OCI-LY3 (cell line): ENCODE data around the gene ZNF611.
"Not testable (repeated sequence)": the region's sequence is repeated elsewhere in the genome, so short reads cannot be mapped to it uniquely, and the experiment has no call there.

Experiments used
- EZH2phosphoT487 ChIP-seq: fragments of 200-600 bp; shearing (Covaris generic); IDR thresholded peaks from 2 replicates; pipeline ENCODE4 v1.6.1; 2018; ENCODE audit warnings: antibody characterized with exemption, mixed run types, low read depth
- TF ChIP-seq, protein P1 (sequence below): fragments of 200-600, 300-600 bp; sonication (generic); IDR thresholded peaks from 2 replicates; pipeline ENCODE4 v1.5.1; 2014; ENCODE audit warnings: antibody characterized with exemption, low read length, low read depth

DNA sequence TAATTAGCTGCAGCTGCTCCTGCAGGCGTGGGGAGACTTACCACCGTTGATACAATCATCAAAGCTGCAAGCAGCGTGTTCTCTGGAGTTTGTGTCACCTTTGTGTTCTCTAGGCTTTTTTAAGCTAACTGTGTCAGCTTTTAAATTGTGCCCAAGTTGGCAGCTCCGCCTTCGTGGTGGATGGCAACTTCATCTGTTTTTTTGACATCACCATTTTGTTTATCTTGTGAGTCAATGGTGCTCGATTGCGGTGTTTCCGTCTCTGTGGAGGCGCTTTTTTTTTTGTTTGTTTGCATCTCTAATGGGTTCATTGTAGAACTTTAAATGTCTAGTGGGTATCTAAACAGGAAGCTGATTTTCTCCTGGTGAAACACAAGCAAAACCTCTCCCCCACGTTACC lies 11.1 kb upstream of the ZNF611 start:
- TF ChIP-seq, protein P1, sequence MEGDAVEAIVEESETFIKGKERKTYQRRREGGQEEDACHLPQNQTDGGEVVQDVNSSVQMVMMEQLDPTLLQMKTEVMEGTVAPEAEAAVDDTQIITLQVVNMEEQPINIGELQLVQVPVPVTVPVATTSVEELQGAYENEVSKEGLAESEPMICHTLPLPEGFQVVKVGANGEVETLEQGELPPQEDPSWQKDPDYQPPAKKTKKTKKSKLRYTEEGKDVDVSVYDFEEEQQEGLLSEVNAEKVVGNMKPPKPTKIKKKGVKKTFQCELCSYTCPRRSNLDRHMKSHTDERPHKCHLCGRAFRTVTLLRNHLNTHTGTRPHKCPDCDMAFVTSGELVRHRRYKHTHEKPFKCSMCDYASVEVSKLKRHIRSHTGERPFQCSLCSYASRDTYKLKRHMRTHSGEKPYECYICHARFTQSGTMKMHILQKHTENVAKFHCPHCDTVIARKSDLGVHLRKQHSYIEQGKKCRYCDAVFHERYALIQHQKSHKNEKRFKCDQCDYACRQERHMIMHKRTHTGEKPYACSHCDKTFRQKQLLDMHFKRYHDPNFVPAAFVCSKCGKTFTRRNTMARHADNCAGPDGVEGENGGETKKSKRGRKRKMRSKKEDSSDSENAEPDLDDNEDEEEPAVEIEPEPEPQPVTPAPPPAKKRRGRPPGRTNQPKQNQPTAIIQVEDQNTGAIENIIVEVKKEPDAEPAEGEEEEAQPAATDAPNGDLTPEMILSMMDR, result not testable (repeated sequence)
- TF ChIP-seq EZH2phosphoT487, result not testable (repeated sequence)
